Thoracic aorta (tissue), 2 donors: Measurements from ENCODE around the gene ARHGEF11. TPM values are rescaled to one million over a fixed set of nuclear protein-coding genes. Genes with fewer than 3 reads are reported as not detected.

Source experiments
- ATAC-seq: fragments of 150-250 bp; one replicate; pipeline ENCODE4 v1.8.0; 2017; ENCODE audit warnings: low read depth; ENCODE audit not compliant: insufficient number of reproducible peaks, low FRiP score
- DNase-seq: peaks from one replicate; pipeline ENCODE4 v3.0.0-alpha.2; 2020; ENCODE audit warnings: low spot score
- H3K27ac ChIP-seq, 2 donors: fragments of 200-600 bp; sonication (generic); 1 replicate in 1 of 2; 2 replicates in 1 of 2; pipeline ENCODE4 v1.5.1; 2016; ENCODE audit warnings: mild to moderate bottlenecking in 2 of 2, moderate library complexity in 2 of 2
- H3K27me3 ChIP-seq: fragments of 200-600 bp; sonication (generic); replicated peaks from 2 replicates; pipeline ENCODE4 v1.6.0; 2016; ENCODE audit warnings: mild to moderate bottlenecking; ENCODE audit not compliant: insufficient read depth
- H3K36me3 ChIP-seq: fragments of 200-600 bp; sonication (generic); one replicate; pipeline ENCODE4 v1.5.1; 2016
- H3K4me1 ChIP-seq, 2 donors: fragments of 200-600 bp; sonication (generic); 1 replicate in 1 of 2; 2 replicates in 1 of 2; pipeline versions ENCODE4 v1.5.1 to v1.6.0; 2016; ENCODE audit warnings: low read depth in 2 of 2, mild to moderate bottlenecking in 1 of 2; ENCODE audit not compliant: control insufficient read depth in 1 of 2
- H3K4me3 ChIP-seq: fragments of 200-600 bp; sonication (generic); 2 replicates; pipeline ENCODE4 v1.5.1; 2016; ENCODE audit warnings: mild to moderate bottlenecking
- H3K9me3 ChIP-seq: fragments of 200-600 bp; sonication (generic); 2 replicates; pipeline ENCODE4 v1.5.1; 2016
- total RNA-seq, 2 donors: library from RNA; depleted of rRNA; stranded (reverse); fragments of >200 nt; gene quantifications; one replicate each; pipeline versions ENCODE4 v1.1.0 to v1.2.3, GENCODE V29; 2016
- TF ChIP-seq, protein P1 (sequence below): fragments of 200-600 bp; sonication (generic); IDR thresholded peaks from one replicate; pipeline ENCODE4 v1.5.1; 2019; ENCODE audit warnings: antibody characterized with exemption

Gene ARHGEF11
- total RNA-seq, 2 donors from 2014 or later = 40.3 to 40.6 TPM

DNA sequence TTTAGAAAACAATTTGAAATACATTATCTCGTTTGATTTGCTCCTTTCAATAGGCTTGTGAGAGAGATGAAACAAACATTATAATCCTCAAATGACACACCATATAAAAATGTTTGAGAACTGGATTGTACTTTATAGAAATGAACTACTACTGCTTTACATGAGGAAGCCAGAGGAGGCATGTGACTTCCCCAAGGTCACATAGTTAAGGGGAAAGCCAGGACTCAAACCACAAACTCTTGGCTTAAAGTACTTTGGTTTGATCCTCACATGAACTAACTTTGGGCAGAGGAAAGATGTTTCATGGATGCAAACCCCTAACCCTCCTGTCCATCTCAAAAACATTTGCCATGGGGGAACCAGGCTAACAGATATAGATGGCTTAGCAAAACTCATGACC lies 4.7 kb downstream of the ARHGEF11 start:
- H3K27me3 ChIP-seq = no peaks in the 10 kb centered on the region
- no peaks in the 10 kb centered on the region for H3K36me3 ChIP-seq
- no peak for DNase-seq
- ATAC-seq = no peak
- TF ChIP-seq, protein P1, sequence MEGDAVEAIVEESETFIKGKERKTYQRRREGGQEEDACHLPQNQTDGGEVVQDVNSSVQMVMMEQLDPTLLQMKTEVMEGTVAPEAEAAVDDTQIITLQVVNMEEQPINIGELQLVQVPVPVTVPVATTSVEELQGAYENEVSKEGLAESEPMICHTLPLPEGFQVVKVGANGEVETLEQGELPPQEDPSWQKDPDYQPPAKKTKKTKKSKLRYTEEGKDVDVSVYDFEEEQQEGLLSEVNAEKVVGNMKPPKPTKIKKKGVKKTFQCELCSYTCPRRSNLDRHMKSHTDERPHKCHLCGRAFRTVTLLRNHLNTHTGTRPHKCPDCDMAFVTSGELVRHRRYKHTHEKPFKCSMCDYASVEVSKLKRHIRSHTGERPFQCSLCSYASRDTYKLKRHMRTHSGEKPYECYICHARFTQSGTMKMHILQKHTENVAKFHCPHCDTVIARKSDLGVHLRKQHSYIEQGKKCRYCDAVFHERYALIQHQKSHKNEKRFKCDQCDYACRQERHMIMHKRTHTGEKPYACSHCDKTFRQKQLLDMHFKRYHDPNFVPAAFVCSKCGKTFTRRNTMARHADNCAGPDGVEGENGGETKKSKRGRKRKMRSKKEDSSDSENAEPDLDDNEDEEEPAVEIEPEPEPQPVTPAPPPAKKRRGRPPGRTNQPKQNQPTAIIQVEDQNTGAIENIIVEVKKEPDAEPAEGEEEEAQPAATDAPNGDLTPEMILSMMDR = no peak
- H3K9me3 ChIP-seq = no peaks in the 10 kb centered on the region
- no peak overlapping the region for H3K4me3 ChIP-seq
- peaks cover 32 to 36% of the 10 kb centered on the region in 2 donors for H3K4me1 ChIP-seq
- no peak overlapping the region for H3K27ac ChIP-seq

DNA sequence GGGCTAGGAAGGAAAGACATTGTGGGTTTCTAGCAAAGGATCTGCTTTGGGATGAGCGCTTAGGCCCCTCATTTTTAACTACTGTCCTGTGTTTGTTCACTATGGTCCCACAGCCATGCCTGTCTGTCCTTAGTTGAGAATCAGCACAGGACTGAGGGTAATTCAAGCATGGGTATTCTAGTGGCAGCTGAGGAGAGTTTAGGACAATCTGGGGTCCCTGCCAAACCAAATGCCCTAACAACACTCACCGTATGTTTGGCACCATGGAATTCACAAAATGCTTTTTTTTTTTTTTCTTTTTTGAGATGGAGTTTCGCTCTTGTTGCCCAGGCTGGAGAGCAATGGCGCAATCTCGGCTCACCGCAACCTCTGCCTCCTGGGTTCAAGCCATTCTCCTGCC lies 10.4 kb downstream of the ARHGEF11 start:
- Histone ChIP-seq H3K4me1 (peaks cover 0 to 7% of the 10 kb centered on the region in 2 donors), H3K27ac (no peak overlapping the region)

DNA sequence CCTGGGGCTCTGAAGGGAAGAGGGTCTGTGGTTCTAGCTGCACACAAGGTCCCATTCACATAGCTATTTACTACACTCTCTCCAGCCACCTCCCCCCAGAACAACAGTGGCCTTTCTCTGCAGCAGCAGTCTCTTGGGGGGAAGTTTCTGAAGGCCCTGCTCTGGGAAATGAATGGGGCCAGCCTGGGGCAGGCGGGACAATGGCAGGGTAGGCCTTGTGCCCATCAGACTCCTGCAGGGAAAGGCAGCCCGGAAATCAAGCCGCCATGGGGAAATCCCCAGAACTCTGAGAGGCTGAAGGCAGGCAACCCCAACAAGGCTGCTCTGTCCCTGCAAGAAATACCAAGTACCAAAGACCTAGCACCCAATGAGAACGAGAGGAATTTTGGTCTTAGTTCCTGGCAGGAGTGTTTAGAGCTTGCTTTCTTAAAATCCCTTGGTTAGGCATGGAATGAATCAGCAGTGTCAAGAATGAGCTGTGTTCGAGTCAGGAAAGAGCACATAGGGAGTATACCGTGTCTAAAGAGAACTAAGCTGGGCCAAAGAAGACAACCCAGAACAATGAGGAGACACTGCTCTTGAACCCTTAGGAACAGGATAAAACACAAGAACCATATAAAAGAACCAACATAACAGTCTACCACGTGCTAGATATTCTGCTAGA lies 11.3 kb downstream of the ARHGEF11 start:
- no peaks in the 10 kb centered on the region for H3K9me3 ChIP-seq
- H3K36me3 ChIP-seq = no peaks in the 10 kb centered on the region
- H3K4me1 ChIP-seq = peaks cover 0 to 7% of the 10 kb centered on the region in 2 donors
- DNase-seq (no peak), ATAC-seq (no peak)
- no peak overlapping the region for H3K27ac ChIP-seq
- no peaks in the 10 kb centered on the region for H3K27me3 ChIP-seq
- H3K4me3 ChIP-seq = no peak overlapping the region
- TF ChIP-seq, protein P1 = no peak

More for the DNA sequence above, 10.4 kb downstream of the ARHGEF11 start:
- no peak for DNase-seq
- no peaks in the 10 kb centered on the region for H3K36me3 ChIP-seq
- ATAC-seq = no peak
- H3K27me3 ChIP-seq = no peaks in the 10 kb centered on the region
- TF ChIP-seq, protein P1 = no peak
- H3K9me3 ChIP-seq = no peaks in the 10 kb centered on the region
- H3K4me3 ChIP-seq = no peak overlapping the region

DNA sequence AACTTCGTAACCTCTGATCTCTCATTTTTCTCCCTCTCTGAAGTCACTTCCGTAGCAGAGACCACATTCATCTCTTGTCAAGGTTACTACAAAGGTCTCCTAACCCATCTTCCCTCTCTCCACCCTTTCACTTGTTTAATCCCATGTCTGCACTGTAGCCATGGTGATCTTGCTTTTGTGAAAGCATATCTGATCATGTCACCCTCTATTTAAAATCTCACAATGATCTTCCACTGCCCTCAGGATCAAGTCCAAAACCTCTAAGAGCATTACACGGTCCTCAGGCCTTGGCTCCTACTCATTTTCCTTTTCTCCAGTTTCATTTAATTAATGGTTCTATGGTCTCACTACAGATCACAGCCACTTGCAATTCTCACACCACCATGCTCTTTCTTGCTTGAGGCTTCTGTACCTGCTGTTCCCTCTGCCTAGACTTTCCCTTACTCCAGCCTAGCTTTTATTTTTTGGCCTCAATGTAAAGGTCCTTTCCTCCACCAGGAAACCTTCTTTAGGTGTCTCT lies 12.1 kb downstream of the ARHGEF11 start:
- no peak for ATAC-seq

DNA sequence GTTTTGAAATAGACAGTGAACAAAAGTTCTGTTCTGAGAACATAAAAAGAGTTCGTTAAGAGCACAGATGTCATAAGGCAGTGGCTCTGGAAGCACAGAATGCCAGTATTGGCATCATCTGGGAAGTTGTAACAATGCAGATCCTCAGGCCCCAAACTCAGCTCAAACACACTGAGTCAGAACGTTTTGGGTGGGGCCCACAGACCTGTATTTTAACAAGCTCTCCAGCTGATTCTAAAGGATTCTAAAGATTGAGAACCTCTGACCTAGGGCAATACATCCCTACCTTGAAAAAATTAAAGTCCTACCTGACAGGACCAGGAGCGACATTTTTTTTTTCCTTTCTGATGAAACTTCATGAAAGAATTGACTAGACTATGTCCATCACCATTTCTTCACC lies 13.2 kb downstream of the ARHGEF11 start:
- H3K27me3 ChIP-seq = no peaks in the 10 kb centered on the region
- no peaks in the 10 kb centered on the region for H3K36me3 ChIP-seq
- DNase-seq (no peak), ATAC-seq (no peak)
- H3K4me3 ChIP-seq = no peak overlapping the region
- peaks cover 0 to 7% of the 10 kb centered on the region in 2 donors for H3K4me1 ChIP-seq
- H3K9me3 ChIP-seq = no peaks in the 10 kb centered on the region
- TF ChIP-seq, protein P1 = no peak
- no peak overlapping the region for H3K27ac ChIP-seq

More for the DNA sequence above, 12.1 kb downstream of the ARHGEF11 start:
- Histone ChIP-seq H3K27me3 (no peaks in the 10 kb centered on the region), H3K4me3 (no peak overlapping the region), H3K9me3 (no peaks in the 10 kb centered on the region), H3K36me3 (no peaks in the 10 kb centered on the region), H3K4me1 (peaks cover 0 to 7% of the 10 kb centered on the region in 2 donors), H3K27ac (no peak overlapping the region)
- TF ChIP-seq, protein P1 = no peak
- DNase-seq = no peak
